Bronchial epithelial cell (primary cell): ENCODE results near the gene UBE2U. TPM values are rescaled to one million over a fixed set of nuclear protein-coding genes. Genes with fewer than 3 reads are reported as not detected.
A peak's percentile ranks its signal among the peaks of the same experiment; 100 is the strongest.

Source experiments
- DNase-seq: peaks from one replicate; pipeline ENCODE4 v3.0.0-alpha.2; 2010; ENCODE audit warnings: low read depth
- FAIRE-seq: peaks from 2 replicates; lab custom pipeline; 2011; peaks lifted over from hg19 to GRCh38; lab: Jason Lieb, UNC
- H3K27me3 ChIP-seq: 2 replicates; pipeline ENCODE4 v1.5.1; 2011; ENCODE audit warnings: low read length; ENCODE audit not compliant: control insufficient read depth, insufficient read depth
- H3K36me3 ChIP-seq: 2 replicates; pipeline ENCODE4 v1.5.1; 2011; ENCODE audit warnings: low read length; ENCODE audit not compliant: control insufficient read depth, insufficient read depth
- H3K4me3 ChIP-seq: 2 replicates; pipeline ENCODE4 v1.5.1; 2011; ENCODE audit warnings: mild to moderate bottlenecking, low read depth, low read length, control low read depth
- CTCF ChIP-seq: IDR thresholded peaks from 2 replicates; pipeline ENCODE4 v1.5.1; 2011; ENCODE audit warnings: mild to moderate bottlenecking, moderate library complexity, low read length, control low read depth, inconsistent platforms; ENCODE audit not compliant: insufficient read depth, severe bottlenecking
- total RNA-seq: library from RNA; depleted of rRNA; stranded (reverse); fragments of >200 nt; gene quantifications from 2 replicates; pipeline ENCODE4 v1.2.1, GENCODE V29; 2014

The UBE2U gene
- total RNA-seq, 1 donor from 2014 or later = not detected

DNA sequence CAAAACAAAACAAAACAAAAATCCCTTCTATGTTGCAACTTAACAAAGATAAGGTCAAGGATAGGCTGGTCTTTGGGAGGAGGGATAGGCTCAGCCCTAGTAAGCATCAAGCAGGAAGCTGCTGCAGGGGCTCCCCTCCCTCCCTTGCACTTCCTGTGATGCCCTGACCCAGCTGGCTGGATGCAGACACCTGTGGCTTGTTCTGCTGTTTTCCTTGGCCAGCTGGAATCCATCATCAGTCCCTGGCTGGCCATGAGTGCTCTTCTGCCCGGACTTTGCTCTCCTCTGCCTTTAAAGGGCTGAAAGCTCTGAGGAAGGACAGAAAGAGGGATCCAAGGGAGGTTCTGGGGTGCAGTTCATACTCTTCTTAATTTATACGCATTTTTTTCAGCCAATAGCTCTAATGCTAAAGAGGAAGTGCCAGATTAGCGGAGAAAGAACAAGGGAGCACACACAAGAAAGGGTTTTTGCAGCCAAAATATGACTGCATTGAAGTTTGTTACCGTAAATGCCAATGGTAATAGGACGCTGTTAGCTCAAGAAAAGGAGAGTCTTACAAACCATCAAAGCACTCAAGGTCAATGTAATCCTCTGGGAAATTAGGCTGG, 19.9 kb upstream of the UBE2U start:
- no peak for FAIRE-seq
- no peaks in the 10 kb centered on the region for H3K27me3 ChIP-seq
- H3K4me3 ChIP-seq = no peak overlapping the region

GRCh38 chr1:64184003-64184440, 19.4 kb upstream of the UBE2U start:
- H3K27me3 ChIP-seq = no peaks in the 10 kb centered on the region
- DNase-seq = peak; percentile 99
- no peak for TF ChIP-seq CTCF
- FAIRE-seq = peak; percentile 83
- H3K4me3 ChIP-seq = no peak overlapping the region
- H3K36me3 ChIP-seq = no peaks in the 10 kb centered on the region

More for the DNA sequence above, 19.9 kb upstream of the UBE2U start:
- no peaks in the 10 kb centered on the region for H3K36me3 ChIP-seq
- no peak for DNase-seq
- TF ChIP-seq CTCF = no peak

DNA sequence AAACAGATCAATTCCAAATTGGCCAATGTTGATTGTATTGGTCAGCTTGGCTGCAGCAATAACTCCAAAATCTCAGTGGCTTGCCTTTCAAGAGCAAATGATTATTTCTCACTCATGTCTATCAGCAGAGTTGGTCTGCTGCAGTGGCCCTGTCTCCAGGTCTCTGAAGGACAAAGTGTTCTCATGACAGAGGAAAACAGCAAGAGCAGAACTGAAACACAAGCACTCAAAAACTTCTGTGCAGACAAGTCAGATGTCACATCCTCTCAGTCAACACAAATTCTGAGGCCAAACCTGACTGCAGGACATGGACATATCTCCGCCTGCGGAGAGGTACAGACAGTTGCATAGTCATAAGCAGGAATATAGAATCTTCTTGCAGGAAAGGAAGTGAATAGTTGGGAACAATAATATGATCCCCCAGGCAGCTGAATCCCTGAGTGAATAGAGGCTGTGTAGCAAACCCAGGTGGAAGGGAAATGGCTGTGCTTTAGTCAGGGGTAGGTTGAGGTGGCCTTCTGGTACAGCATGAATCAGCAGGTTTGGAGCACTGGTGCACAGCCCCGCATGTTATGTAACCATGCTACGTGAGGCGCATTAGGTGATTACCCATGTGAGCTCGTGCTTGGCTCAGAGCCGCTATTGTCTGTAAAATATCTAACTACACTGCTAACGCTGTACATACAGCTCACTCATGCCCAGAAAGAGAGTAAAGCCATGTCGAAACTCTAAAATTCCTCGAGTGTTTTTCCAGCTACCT, 17.1 kb upstream of the UBE2U start:
- Histone ChIP-seq H3K36me3 (no peaks in the 10 kb centered on the region), H3K4me3 (no peak overlapping the region), H3K27me3 (no peaks in the 10 kb centered on the region)
- no peak for TF ChIP-seq CTCF
- DNase-seq (peak; percentile 7), FAIRE-seq (no peak)

DNA sequence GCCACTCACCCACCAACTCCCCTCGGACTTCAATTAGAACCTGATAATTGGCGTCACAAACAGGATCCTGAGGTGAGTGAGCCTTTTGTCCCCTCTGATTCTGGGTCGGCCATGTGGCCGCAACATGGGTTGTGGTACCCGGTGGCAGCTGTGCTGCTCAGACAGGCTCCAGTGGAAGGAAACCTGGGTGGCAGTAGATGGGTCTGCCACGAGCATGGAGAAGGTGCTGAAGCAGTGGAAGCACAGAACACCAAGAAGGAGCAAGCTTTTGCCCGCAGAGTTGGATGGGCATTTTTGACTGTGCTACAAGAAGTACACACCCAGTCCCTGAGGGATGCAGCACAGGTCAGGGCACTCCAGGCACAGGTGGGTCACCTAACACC, 16.5 kb upstream of the UBE2U start:
- no peak for TF ChIP-seq CTCF
- no peak overlapping the region for H3K4me3 ChIP-seq
- H3K27me3 ChIP-seq = no peaks in the 10 kb centered on the region
- no peak for DNase-seq
- no peaks in the 10 kb centered on the region for H3K36me3 ChIP-seq
- peak; percentile 95 for FAIRE-seq

- Histone ChIP-seq H3K27me3 (no peaks in the 10 kb centered on the region), H3K36me3 (no peaks in the 10 kb centered on the region), H3K4me3 (no peak overlapping the region)
- no peak for TF ChIP-seq CTCF
- FAIRE-seq = peak; percentile 18
- no peak for DNase-seq
These were observed 15.8 kb upstream of the UBE2U start for GRCh38 chr1:64187646-64188045.
